Fibroblast of skin of left biceps (primary cell): ENCODE results near the gene BCL3.

Source experiments
- DNase-seq, 2 experiments: peaks; one replicate each; pipeline ENCODE4 v3.0.0-alpha.2; 2013; ENCODE audit warnings: low read depth in 2 of 2

Gene BCL3

GRCh38 chr19:44788971-44789370 is 40.5 kb downstream of the BCL3 start:
- DNase-seq: no peak

- no peak for DNase-seq
These were observed 41.5 kb downstream of the BCL3 start for GRCh38 chr19:44789943-44790483.

DNA sequence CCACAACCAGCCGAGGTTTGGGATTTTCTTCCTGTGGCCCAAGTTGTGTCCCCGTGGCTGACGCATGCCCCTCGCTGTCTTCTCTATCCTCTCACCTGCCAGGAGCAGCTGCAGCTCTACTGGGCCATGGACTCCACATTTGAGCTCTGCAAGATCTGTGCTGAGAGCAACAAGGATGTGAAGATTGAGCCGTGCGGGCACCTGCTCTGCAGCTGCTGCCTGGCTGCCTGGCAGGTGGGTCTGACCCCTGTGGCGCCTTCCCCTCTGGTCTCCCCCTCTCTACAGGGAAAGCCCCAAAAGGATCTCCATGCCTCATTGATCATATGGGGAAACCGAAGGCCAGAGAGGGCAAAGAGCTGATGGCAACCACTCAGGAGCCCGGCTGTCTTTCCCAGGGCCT is 43.8 kb downstream of the BCL3 start:
- DNase-seq: no peak

- DNase-seq: no peak
These were observed 46.1 kb downstream of the BCL3 start for GRCh38 chr19:44794610-44795009.

- DNase-seq: no peak
These were observed 47.0 kb downstream of the BCL3 start for GRCh38 chr19:44795398-44795987.

GRCh38 chr19:44796701-44797115 is 48.2 kb downstream of the BCL3 start:
- no peak for DNase-seq

- DNase-seq: no peak
These were observed 51.3 kb downstream of the BCL3 start for GRCh38 chr19:44799627-44800346.

- DNase-seq: peak; percentile 21 to 22
These were observed 52.0 kb downstream of the BCL3 start for GRCh38 chr19:44800461-44800860.

GRCh38 chr19:44803442-44804428 is 55.2 kb downstream of the BCL3 start:
- no peak for DNase-seq

- no peak for DNase-seq
These were observed 57.8 kb downstream of the BCL3 start for GRCh38 chr19:44806291-44806690.

GRCh38 chr19:44807162-44807561 is 58.7 kb downstream of the BCL3 start:
- DNase-seq: no peak

DNA sequence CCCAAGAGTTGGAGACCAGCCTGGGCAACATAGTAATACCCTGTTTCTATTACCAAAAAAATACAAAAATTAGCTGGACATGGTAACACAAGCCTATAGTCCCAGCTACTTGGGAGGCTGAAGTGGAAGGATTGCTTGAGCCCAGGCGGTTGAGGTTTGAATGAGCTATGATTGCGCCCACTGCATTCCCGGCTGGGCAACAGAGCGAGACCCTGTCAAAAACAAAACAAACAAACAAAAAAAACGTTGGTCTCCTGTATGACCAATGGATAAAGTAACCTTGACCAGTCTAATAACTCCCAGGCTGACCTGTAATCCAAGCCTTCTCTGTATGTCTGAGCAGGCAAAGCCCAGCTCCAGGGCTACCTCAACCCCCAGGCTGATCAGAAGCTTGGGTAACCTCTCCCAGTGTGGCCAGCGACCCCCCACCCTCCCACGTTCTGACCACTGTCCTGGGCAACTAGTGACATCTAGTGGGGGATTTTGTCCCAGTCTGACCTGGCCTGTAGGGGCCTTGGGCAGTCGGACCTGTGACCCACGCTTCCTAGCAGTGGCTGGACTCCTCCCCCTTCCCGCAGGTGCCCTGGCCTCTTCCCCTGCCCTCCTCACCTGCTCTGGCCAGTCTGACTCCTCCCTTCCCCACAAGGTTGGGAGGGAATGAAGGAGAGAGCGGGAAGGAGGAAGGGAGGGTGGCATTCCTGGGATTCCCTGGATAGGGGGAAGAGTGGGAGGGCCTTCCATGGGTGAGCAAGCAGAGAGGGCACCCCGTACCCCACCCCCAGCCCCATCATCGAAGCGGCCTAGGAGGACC is 59.3 kb downstream of the BCL3 start:
- DNase-seq: no peak

- DNase-seq: peak; percentile 23 to 38
These were observed 60.2 kb downstream of the BCL3 start, which contains the start of gene BCAM for GRCh38 chr19:44808463-44809371. BCAM (plus strand) TSS chr19:44809103; CDS start chr19:44809125, 22 bp downstream.
